Gastroesophageal sphincter (tissue), 4 donors: ENCODE results near the gene C1orf185. TPM values are rescaled to one million over a fixed set of nuclear protein-coding genes. Genes with fewer than 3 reads are reported as not detected.

Source experiments
- ATAC-seq: fragments of 150-250 bp; one replicate; pipeline ENCODE4 v1.9.1; 2016; ENCODE audit warnings: mild to moderate bottlenecking, moderate library complexity
- H3K27ac ChIP-seq, 4 donors: fragments of 200-600 bp; sonication (generic) in 3 of 4; 1 replicate in 3 of 4; 2 replicates in 1 of 4; pipeline ENCODE4 v1.5.1; 2016 to 2019
- H3K27me3 ChIP-seq: fragments of 200-600 bp; sonication (generic); one replicate; pipeline ENCODE4 v1.5.1; 2019
- H3K36me3 ChIP-seq, 2 donors: fragments of 200-600 bp; sonication (generic); one replicate each; pipeline ENCODE4 v1.5.1; 2019; ENCODE audit warnings: control low read depth in 1 of 2
- H3K4me1 ChIP-seq, 3 donors: fragments of 200-600 bp; sonication (generic); 1 replicate in 2 of 3; 2 replicates in 1 of 3; pipeline ENCODE4 v1.5.1; 2016 to 2019; ENCODE audit warnings: control low read depth in 2 of 3
- H3K4me3 ChIP-seq, 2 donors: fragments of 200-600 bp; sonication (generic); one replicate each; pipeline ENCODE4 v1.5.1; 2019; ENCODE audit warnings: mild to moderate bottlenecking in 1 of 2, moderate library complexity in 1 of 2
- H3K9me3 ChIP-seq, 3 donors: fragments of 200-600 bp; sonication (generic); one replicate each; pipeline ENCODE4 v1.5.1; 2017 to 2019; ENCODE audit warnings: control low read depth in 2 of 3
- CTCF ChIP-seq, 4 experiments: fragments of 200-600 bp in 2 of 4; fragments of 450-650 bp in 2 of 4; sonication (generic) in 1 of 4; IDR thresholded peaks; one replicate each; pipeline ENCODE4 v1.5.1; 2017 to 2019; ENCODE audit warnings: antibody characterized with exemption in 4 of 4, mild to moderate bottlenecking in 2 of 4, moderate library complexity in 2 of 4
- EP300 ChIP-seq: sonication (generic); formaldehyde crosslinking; IDR thresholded peaks from one replicate; pipeline ENCODE4 v1.6.1; 2017; ENCODE audit warnings: antibody characterized with exemption, mild to moderate bottlenecking
- POLR2A ChIP-seq, 2 donors: fragments of 450-650 bp; IDR thresholded peaks; one replicate each; pipeline ENCODE4 v1.6.1; 2017; ENCODE audit warnings: antibody characterized with exemption in 2 of 2, mild to moderate bottlenecking in 2 of 2, moderate library complexity in 1 of 2
- POLR2AphosphoS5 ChIP-seq: sonication (generic); formaldehyde crosslinking; IDR thresholded peaks from one replicate; pipeline ENCODE4 v1.6.1; 2017; ENCODE audit warnings: antibody characterized with exemption
- WGBS, 2 donors: methylation state at CpG; one replicate each; pipeline ENCODE4 v1.1.5; 2018; ENCODE audit warnings: low coverage in 1 of 2; 5-methylcytosine and 5-hydroxymethylcytosine counted together
- small RNA-seq, 4 donors: library from RNA; depleted of rRNA; stranded (forward); fragments of <200 nt; gene quantifications; one replicate each; pipeline ENCODE3, GENCODE V24; 2016
- total RNA-seq, 4 donors: library from RNA; depleted of rRNA; stranded (reverse); fragments of >200 nt; gene quantifications; one replicate each; pipeline ENCODE4 v1.1.0, GENCODE V29; 2016

The C1orf185 gene
- total RNA-seq, 4 donors from 2014 or later: not detected

DNA sequence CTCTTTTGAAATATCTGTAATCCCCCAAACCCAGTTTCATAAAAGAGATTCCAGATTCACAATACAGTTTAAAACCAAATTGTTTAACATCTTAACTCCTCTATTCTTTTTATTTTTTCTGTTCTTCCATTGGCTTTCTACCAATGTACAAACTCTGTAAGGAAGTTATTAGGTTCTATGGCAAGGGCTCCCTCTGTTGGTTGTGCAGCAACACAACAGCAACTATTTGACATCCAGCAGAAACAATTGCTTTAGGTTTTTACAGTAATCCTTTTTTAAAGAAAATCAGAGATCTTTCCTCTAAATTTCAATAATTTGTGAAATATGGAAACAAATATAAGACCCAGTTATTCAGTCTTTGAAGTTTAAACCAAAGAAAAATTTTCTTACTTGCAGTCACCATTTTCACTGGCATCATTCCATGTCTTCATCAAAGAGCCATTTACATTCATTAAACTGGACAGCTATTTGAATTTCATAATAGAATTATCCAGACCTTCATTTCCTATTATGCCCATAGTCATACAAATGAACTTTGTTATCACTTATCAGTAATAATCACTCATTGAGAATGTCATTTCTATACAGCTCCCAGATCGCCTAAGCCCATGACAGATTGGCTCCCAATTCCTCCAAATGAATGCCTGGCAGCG is 87.5 kb downstream of the C1orf185 start:
- Histone ChIP-seq H3K4me1 (no peaks in the 10 kb centered on the region), H3K9me3 (no peaks in the 10 kb centered on the region), H3K27me3 (no peaks in the 10 kb centered on the region), H3K4me3 (no peak overlapping the region), H3K36me3 (no peaks in the 10 kb centered on the region), H3K27ac (no peak overlapping the region)
- ATAC-seq: no peak
- WGBS, 2 donors: 38% methylated on average over 2 of the region's 2 CpGs; no CpG with 5 or more reads in 1 of the 2 donors
- no peak for TF ChIP-seq EP300
- no peak for TF ChIP-seq POLR2AphosphoS5
- TF ChIP-seq CTCF (IDR thresholded peaks at IDR 0.05): peak; percentile 84 to 90 (median 86)
- TF ChIP-seq POLR2A (IDR thresholded peaks at IDR 0.05): no peak

GRCh38 chr1:51190961-51191360 is 88.9 kb downstream of the C1orf185 start:
- no peak for ATAC-seq
- Histone ChIP-seq H3K4me3 (no peak overlapping the region), H3K36me3 (no peaks in the 10 kb centered on the region), H3K27me3 (no peaks in the 10 kb centered on the region), H3K9me3 (no peaks in the 10 kb centered on the region), H3K27ac (no peak overlapping the region), H3K4me1 (no peaks in the 10 kb centered on the region)
- TF ChIP-seq POLR2A (IDR thresholded peaks at IDR 0.05) (no peak), CTCF (IDR thresholded peaks at IDR 0.05) (no peak), EP300 (no peak), POLR2AphosphoS5 (no peak)
- WGBS, 2 donors: 53 to 55% methylated on average over 1 of the region's 1 CpG

- H3K27me3 ChIP-seq: no peaks in the 10 kb centered on the region
- H3K9me3 ChIP-seq: no peaks in the 10 kb centered on the region
- TF ChIP-seq CTCF (IDR thresholded peaks at IDR 0.05) (peak; percentile 65 to 83 (median 75)), EP300 (no peak), POLR2A (IDR thresholded peaks at IDR 0.05) (no peak)
- H3K36me3 ChIP-seq: no peaks in the 10 kb centered on the region
- no peak overlapping the region for H3K4me3 ChIP-seq
- H3K27ac ChIP-seq: no peak overlapping the region
- peak; percentile 58 for ATAC-seq
- WGBS, 2 donors: 36 to 42% methylated on average over 3 of the region's 3 CpGs
- no peaks in the 10 kb centered on the region for H3K4me1 ChIP-seq
Observed at GRCh38 chr1:51192213-51192843, 90.3 kb downstream of the C1orf185 start.

DNA sequence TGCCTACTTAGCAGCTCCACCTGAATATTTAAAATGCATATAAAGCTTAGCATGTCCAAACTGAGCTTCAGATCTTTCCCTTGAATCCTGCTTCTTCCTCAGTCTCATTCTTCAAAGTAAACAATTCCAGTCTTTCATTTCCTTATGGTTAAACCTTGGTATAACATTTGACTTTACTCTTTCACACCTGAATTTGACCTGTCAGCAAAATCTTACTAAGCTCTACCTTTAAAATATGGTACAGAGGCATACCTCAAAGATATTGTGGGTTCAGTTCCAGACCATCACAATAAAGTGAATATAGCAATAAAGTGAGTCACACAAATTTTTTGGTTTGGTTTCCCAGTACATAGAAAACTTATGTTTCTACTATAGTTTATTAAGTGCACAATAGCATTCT is 91.5 kb downstream of the C1orf185 start:
- Histone ChIP-seq H3K36me3 (no peaks in the 10 kb centered on the region), H3K27me3 (no peaks in the 10 kb centered on the region), H3K9me3 (no peaks in the 10 kb centered on the region), H3K4me3 (no peak overlapping the region), H3K4me1 (no peaks in the 10 kb centered on the region), H3K27ac (no peak overlapping the region)
- no peak for ATAC-seq
- TF ChIP-seq POLR2A (IDR thresholded peaks at IDR 0.05): no peak
- TF ChIP-seq POLR2AphosphoS5: no peak
- TF ChIP-seq EP300: no peak
- no peak for TF ChIP-seq CTCF (IDR thresholded peaks at IDR 0.05)

Small RNA genes within 50 kb of the gene (small RNA-seq; reads per million reads assigned to genes)
- gene MIR4421: 0 reads per million in 4 donors
- gene MIR6500: 0 reads per million in 4 donors
- 0 reads per million in 4 donors for gene RF00019

Other genes starting within 250 kb of the C1orf185 start
- 10 to 100 TPM; 60.4 to 89.0 (median 67.8) TPM for gene FAF1, start 142.0 kb upstream of the C1orf185 start, total RNA-seq
- gene CDKN2C, start 132.0 kb upstream of the C1orf185 start, total RNA-seq: 10 to 100 TPM; 21.1 to 52.1 (median 38.8) TPM
- gene RNF11, start 134.0 kb downstream of the C1orf185 start, total RNA-seq: 100 to 1,000 TPM in 3 of 4 donors, 10 to 100 TPM in 1; 96.7 to 156 (median 118) TPM
- 1 to 10 TPM in 1 of 4 donors, under 1 TPM in 3; 0.40 to 9.6 (median 0.70) TPM for gene TTC39A, start 228.3 kb downstream of the C1orf185 start, total RNA-seq